Measurements from ENCODE around the gene JPH4. TPM values are rescaled to one million over a fixed set of nuclear protein-coding genes. Genes with fewer than 3 reads are reported as not detected.
A peak's percentile ranks its signal among the peaks of the same experiment; 100 is the strongest.
"Not testable (repeated sequence)": the region's sequence is repeated elsewhere in the genome, so short reads cannot be mapped to it uniquely, and the experiment has no call there.

Gene JPH4
- total RNA-seq, 1 experiment from 2014 or later: not detected

GRCh38 chr14:23613242-23614070 lies 34.9 kb upstream of the JPH4 start:
- H3K9me3 ChIP-seq (replicated peaks): no peaks in the 10 kb centered on the region
- peaks cover 11% of the 10 kb centered on the region for H3K27me3 ChIP-seq (replicated peaks)
- H3K4me3 ChIP-seq: no peak overlapping the region
- DNase-seq (ENCODE audit: low read depth in 1 of 2, low spot score in 2 of 2): no peak
- no peaks in the 10 kb centered on the region for H3K36me3 ChIP-seq
- no peak overlapping the region for H3K27ac ChIP-seq
- no peaks in the 10 kb centered on the region for H3K4me1 ChIP-seq (replicated peaks)

GRCh38 chr14:23612802-23613201 lies 34.2 kb upstream of the JPH4 start:
- Histone ChIP-seq H3K4me1 (replicated peaks) (no peaks in the 10 kb centered on the region), H3K4me3 (no peak overlapping the region), H3K36me3 (no peaks in the 10 kb centered on the region), H3K9me3 (replicated peaks) (no peaks in the 10 kb centered on the region), H3K27ac (no peak overlapping the region), H3K27me3 (replicated peaks) (peaks cover 11% of the 10 kb centered on the region)
- no peak for DNase-seq (ENCODE audit: low read depth in 1 of 2, low spot score in 2 of 2)

- H3K36me3 ChIP-seq: no peaks in the 10 kb centered on the region
Observed at GRCh38 chr14:23612354-23612732, 33.8 kb upstream of the JPH4 start.

GRCh38 chr14:23610815-23611289 lies 32.3 kb upstream of the JPH4 start:
- no peak overlapping the region for H3K4me3 ChIP-seq
- no peaks in the 10 kb centered on the region for H3K9me3 ChIP-seq (replicated peaks)
- no peak overlapping the region for H3K27ac ChIP-seq
- H3K4me1 ChIP-seq (replicated peaks): peaks cover 3% of the 10 kb centered on the region; the same call in 1 of the 2 replicates
- H3K36me3 ChIP-seq: no peaks in the 10 kb centered on the region
- H3K27me3 ChIP-seq (replicated peaks): peaks cover 11% of the 10 kb centered on the region
- no peak for DNase-seq (ENCODE audit: low read depth in 1 of 2, low spot score in 2 of 2)

More at GRCh38 chr14:23612354-23612732, 33.8 kb upstream of the JPH4 start:
- H3K9me3 ChIP-seq (replicated peaks): no peaks in the 10 kb centered on the region
- DNase-seq (ENCODE audit: low read depth in 1 of 2, low spot score in 2 of 2): no peak
- no peak overlapping the region for H3K27ac ChIP-seq
- no peaks in the 10 kb centered on the region for H3K4me1 ChIP-seq (replicated peaks)
- H3K4me3 ChIP-seq: no peak overlapping the region
- peaks cover 11% of the 10 kb centered on the region for H3K27me3 ChIP-seq (replicated peaks)

- DNase-seq (ENCODE audit: low read depth in 1 of 2, low spot score in 2 of 2): no peak
- no peak overlapping the region for H3K27ac ChIP-seq
- no peaks in the 10 kb centered on the region for H3K9me3 ChIP-seq (replicated peaks)
- H3K27me3 ChIP-seq (replicated peaks): peaks cover 11% of the 10 kb centered on the region
- H3K4me3 ChIP-seq: no peak overlapping the region
- no peaks in the 10 kb centered on the region for H3K36me3 ChIP-seq
- H3K4me1 ChIP-seq (replicated peaks): peaks cover 5% of the 10 kb centered on the region; the same call in 1 of the 2 replicates
Observed at GRCh38 chr14:23610090-23610814, 31.7 kb upstream of the JPH4 start.

- H3K36me3 ChIP-seq; DNase-seq (ENCODE audit: low read depth in 1 of 2, low spot score in 2 of 2); H3K9me3 ChIP-seq (replicated peaks); H3K4me3 ChIP-seq; H3K27ac ChIP-seq; H3K4me1 ChIP-seq (replicated peaks): not testable (repeated sequence)
- peaks cover 11% of the 10 kb centered on the region for H3K27me3 ChIP-seq (replicated peaks)
Observed at GRCh38 chr14:23609411-23610089, 31.0 kb upstream of the JPH4 start.

GRCh38 chr14:23609001-23609400 lies 30.4 kb upstream of the JPH4 start:
- peaks cover 11% of the 10 kb centered on the region for H3K27me3 ChIP-seq (replicated peaks)
- no peak overlapping the region for H3K4me3 ChIP-seq
- DNase-seq (ENCODE audit: low read depth in 1 of 2, low spot score in 2 of 2): no peak
- no peaks in the 10 kb centered on the region for H3K36me3 ChIP-seq
- H3K9me3 ChIP-seq (replicated peaks): no peaks in the 10 kb centered on the region
- peaks cover 5% of the 10 kb centered on the region; the same call in 1 of the 2 replicates for H3K4me1 ChIP-seq (replicated peaks)
- H3K27ac ChIP-seq: no peak overlapping the region

- H3K9me3 ChIP-seq (replicated peaks): no peaks in the 10 kb centered on the region
- no peak overlapping the region for H3K27ac ChIP-seq
- no peak for DNase-seq (ENCODE audit: low read depth in 1 of 2, low spot score in 2 of 2)
- no peaks in the 10 kb centered on the region for H3K36me3 ChIP-seq
- H3K4me1 ChIP-seq (replicated peaks): peaks cover 5% of the 10 kb centered on the region; the same call in 1 of the 2 replicates
- H3K4me3 ChIP-seq: no peak overlapping the region
- peaks cover 11% of the 10 kb centered on the region for H3K27me3 ChIP-seq (replicated peaks)
Observed at GRCh38 chr14:23608454-23608853, 29.9 kb upstream of the JPH4 start.

GRCh38 chr14:23605931-23606585 lies 27.5 kb upstream of the JPH4 start:
- Histone ChIP-seq H3K9me3 (replicated peaks) (no peaks in the 10 kb centered on the region), H3K4me1 (replicated peaks) (peaks cover 5% of the 10 kb centered on the region; the same call in 1 of the 2 replicates), H3K27ac (no peak overlapping the region), H3K27me3 (replicated peaks) (peaks cover 9% of the 10 kb centered on the region), H3K4me3 (no peak overlapping the region), H3K36me3 (no peaks in the 10 kb centered on the region)
- peak in 1 of 2 experiments; percentile 19 for DNase-seq (ENCODE audit: low read depth in 1 of 2, low spot score in 2 of 2)

GRCh38 chr14:23604675-23605170 lies 26.1 kb upstream of the JPH4 start:
- H3K27me3 ChIP-seq (replicated peaks): no peaks in the 10 kb centered on the region
- no peaks in the 10 kb centered on the region for H3K36me3 ChIP-seq
- no peak overlapping the region for H3K4me3 ChIP-seq
- H3K27ac ChIP-seq: no peak overlapping the region
- no peaks in the 10 kb centered on the region for H3K9me3 ChIP-seq (replicated peaks)
- DNase-seq (ENCODE audit: low read depth in 1 of 2, low spot score in 2 of 2): no peak
- H3K4me1 ChIP-seq (replicated peaks): peaks cover 5% of the 10 kb centered on the region; the same call in 1 of the 2 replicates

- H3K4me1 ChIP-seq (replicated peaks): peaks cover 5% of the 10 kb centered on the region; the same call in 1 of the 2 replicates
- H3K27me3 ChIP-seq (replicated peaks): no peaks in the 10 kb centered on the region
- no peak overlapping the region for H3K27ac ChIP-seq
- no peak overlapping the region for H3K4me3 ChIP-seq
- H3K9me3 ChIP-seq (replicated peaks): no peaks in the 10 kb centered on the region
- H3K36me3 ChIP-seq: no peaks in the 10 kb centered on the region
- DNase-seq (ENCODE audit: low read depth in 1 of 2, low spot score in 2 of 2): no peak
Observed at GRCh38 chr14:23604148-23604547, 25.6 kb upstream of the JPH4 start.

GRCh38 chr14:23603103-23603502 lies 24.5 kb upstream of the JPH4 start:
- Histone ChIP-seq H3K9me3 (replicated peaks) (no peaks in the 10 kb centered on the region), H3K27ac (no peak overlapping the region), H3K4me1 (replicated peaks) (peaks cover 5% of the 10 kb centered on the region; the same call in 1 of the 2 replicates), H3K36me3 (no peaks in the 10 kb centered on the region), H3K27me3 (replicated peaks) (no peaks in the 10 kb centered on the region), H3K4me3 (no peak overlapping the region)
- DNase-seq (ENCODE audit: low read depth in 1 of 2, low spot score in 2 of 2): no peak

Measured in SJSA1 (cell line).